NCI-H82 (cell line): ENCODE data around the gene WNT3.
"Not testable (repeated sequence)": the region's sequence is repeated elsewhere in the genome, so short reads cannot be mapped to it uniquely, and the experiment has no call there.

Source experiments
- DNase-seq: peaks from one replicate; lab custom pipeline; 2025; lab: John Stamatoyannopoulos, UW

Gene WNT3

DNA sequence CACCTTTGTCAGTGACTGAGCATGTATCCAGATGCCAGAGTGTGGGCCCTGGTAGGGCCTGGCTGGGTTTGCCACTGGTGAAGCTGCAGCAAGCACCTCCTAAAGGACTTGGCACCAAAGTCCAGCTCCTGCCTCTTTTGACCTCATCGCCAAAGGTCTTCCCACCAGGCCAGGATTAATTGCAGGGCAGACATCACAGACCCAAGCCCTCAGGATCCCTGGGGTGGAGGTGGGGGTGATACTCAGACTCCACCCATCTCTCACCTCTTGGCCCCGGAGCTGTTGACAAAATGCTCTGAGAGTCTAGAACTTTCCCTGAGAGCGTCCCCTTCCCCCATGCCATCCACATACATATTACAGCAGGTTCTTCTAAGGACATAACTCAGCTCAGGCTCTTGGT is 4.6 kb downstream of the WNT3 start:
- DNase-seq = no peak

DNA sequence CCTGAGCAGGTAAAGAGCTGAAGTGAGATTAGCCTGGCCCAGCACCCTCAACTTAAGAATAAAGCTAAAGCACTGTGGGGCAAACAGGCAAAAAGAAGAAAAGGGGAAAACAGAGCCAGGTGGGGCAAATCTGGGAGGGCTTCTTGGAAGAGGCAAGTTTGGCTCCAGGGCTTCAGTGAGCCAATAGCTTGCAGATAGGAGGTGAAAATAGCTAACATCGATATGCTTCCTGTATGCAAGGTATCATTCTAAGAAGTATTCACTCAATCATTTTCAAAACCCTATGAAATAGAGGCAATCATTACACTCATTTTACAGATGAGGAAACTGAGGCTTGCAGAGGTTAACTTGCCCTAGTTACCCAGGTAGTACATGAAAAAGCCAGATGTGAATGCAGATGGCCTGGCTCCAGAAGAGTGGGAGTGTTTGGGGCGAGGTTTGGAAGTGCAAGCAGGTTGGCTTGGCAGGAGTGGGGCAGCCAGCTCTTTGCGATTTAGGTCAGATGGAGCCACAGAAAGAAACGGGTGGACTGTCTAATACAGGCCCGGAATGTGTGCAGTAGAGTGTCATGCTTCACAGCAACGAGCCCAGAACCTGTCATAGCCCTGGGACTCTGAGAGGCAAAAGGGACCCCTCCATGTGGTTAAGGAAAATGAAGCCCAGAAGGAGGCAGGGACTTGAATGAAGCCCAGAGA is 5.7 kb downstream of the WNT3 start:
- no peak for DNase-seq

DNA sequence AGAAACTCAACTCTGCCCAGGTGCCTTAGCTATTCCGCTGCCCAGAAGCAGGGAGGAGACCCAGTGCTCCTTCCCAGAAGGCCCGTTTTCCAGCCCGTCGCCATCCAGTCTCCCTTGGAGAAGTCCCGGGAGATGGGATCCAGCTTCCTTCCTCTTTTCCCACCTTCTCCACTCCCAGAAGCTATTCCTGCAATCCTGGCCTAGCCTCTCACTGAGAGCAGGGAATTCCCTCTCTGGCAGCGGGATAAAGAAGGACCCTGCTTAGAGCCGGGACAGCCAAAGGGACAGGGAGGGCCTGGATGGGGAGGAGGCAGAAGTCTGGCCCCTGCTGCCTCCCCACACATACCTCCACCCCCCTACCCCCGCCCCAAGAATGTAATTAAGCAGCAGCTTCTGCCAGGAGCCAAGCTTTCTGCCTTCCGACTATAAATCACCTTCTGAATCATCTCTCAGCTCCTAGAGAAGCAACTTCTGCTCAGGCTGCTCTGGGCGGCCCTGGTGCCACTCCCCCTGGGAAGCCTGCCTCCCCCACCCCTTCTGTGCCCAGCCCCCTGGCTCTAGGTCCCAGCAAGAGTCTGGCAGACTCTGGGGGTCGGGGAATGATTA is 6.4 kb downstream of the WNT3 start:
- no peak for DNase-seq

DNA sequence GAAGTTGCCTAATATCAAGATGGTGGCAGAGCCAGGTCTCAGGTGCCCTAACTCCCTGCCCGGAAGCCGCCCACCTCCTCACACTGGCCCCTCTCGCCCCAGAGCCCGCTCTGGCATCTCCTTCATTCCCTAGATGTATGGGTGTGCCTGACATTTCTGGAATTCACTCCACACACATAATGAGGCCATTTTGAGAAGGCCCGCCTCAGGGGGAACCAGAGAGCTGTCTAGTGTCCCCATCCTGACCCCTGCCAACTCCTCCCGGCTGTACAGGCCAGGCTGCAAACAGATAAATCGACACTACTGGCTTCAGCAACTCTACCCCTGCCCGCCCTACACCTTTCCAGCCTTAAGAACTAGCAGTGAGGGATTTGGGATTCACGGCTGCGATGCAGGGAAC is 7.7 kb downstream of the WNT3 start:
- no peak for DNase-seq

DNA sequence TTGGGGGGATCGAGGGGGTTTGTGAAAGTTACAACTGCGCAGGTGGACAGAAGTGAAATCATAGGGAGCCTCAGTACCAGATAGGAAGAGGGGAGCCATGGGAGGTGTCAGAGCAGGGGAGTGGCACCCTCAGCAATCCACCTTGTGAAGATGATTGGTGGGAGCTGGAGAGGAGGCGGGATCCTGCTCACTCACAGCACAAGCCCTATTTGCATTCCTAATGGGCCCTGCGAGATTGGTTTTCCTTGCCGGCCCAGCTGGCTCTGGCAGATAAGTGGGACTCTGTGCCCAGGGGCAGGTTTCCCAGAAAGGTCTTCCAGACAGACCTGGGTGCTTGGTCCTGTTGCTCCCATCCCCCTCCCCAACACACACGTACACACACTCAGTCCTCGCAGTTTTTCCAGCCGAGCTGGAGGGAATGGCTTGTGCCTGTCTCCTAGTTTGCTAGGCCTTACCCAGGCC is 9.4 kb downstream of the WNT3 start:
- DNase-seq = peak; percentile 48

DNA sequence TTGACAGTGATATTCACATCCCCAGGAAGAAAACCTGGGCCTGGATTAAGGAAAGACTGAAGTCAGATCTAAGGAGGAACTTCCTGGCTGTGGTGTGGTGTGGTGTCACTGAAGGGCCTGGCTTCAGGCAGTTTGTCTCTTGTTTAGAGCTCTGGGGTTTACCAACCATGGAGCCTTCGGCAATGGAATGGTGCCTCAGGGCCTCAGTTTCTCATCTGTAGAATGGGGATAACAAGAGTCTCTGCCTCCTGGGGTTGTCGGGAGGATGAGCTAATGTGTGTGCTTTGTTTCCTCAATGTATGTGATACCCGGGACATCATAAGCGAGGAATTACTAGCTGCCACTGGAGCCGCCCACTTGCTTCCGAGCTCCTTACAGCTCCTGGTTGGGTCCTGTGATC is 12.7 kb downstream of the WNT3 start:
- no peak for DNase-seq

DNA sequence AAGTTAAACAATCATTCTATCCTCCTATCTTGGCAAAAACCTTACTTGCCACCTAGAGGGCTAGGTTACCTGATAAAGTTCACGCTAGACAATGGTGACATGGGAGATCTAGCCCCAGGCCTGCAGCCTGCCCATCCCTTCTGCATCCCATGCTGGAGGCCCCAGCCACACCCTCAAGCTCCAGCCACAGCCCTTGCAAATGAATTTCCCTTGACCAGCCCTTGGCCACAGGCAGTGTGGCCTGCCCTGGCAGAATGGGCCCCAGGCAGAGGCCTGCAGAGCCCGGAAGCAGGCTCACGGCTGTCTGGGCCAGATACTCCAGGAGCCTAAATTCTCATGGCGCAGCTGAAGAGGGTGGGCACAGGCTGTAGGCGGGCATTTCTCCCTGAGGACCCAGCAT is 14.9 kb downstream of the WNT3 start:
- DNase-seq = no peak

DNA sequence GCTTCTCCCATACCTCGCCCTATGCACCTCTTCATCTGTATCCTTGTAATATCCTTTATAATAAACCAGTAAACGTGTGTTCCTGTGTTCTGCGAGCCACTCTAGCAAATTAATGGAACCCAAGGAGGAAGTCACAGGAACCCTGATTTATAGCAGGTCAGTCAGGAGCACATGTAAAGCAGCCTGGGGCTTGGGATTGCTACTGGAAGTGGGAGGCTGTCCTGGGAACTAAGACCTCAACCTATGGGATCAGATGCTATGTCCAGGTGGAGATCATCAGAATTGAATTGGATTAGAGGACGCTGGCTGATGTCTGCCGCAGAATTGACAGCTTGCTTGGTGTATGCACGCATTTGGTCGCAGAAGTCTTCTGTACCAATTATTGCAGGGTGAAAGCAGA is 15.7 kb downstream of the WNT3 start:
- peak; percentile 75 for DNase-seq

DNA sequence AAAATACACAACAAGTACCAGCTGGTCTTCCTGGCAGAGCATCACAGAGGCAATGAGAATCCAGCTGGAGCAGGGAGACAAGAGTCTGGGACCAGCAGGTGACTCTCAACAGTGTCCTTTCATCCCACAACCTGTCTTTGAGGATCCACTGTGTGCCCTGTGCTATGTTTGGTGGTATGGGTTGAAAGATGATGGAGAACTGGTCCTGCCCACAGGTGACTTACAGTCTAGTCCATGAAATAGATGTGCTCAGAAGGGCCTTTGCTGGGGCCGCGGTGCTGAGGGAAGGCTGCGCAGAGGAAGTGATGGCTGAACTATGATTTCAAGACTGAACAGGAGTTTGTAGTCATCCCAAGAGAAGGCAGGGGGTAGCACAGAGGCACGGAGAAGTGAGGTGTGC is 17.9 kb downstream of the WNT3 start:
- DNase-seq = no peak

DNA sequence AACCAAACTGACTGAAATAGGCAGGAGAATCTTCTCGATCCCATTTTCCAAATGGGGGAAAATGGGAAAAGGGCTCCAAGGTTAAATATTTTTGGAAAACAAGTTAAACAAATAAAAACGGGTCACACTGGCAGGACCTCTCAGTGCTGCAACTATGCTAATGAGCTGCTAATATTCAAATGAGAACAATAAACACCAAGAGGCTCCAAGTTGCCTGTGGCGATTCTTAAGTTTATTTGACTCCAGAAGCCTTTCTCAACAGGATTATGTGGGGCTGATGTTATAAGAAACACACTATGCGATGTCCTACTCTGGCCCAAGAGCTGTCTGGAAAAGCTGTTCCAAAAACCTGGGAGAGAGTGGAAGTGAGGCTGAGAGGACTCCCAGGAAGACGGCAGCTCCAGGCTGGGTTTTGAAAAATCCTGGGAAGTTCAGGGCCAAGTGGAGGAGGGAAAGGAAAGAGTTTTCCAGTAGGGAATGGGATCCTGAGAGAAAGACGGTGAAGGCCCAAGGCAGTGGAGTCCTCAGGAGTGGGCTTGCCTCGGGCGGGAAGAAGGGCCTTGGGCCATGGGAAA is 21.4 kb downstream of the WNT3 start:
- DNase-seq = no peak

DNA sequence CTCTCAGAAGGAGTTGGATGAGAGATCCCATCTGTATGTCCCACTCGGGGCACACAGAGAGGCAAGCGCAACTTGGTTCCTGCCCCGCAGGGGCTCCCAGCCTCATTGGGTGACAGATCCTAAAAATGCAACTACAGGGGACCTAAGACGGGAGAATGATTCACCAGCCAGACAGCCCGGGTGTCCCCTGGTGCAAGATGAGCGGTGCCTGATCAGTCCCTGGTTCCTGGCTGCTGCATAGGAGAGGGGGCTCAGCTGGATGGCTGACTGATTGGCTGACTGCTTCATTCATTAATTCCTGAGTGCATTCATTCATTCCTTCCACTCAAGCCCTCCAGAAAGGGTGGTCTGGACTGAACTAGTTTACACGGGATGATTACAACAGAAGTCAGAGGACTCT is 22.0 kb downstream of the WNT3 start:
- no peak for DNase-seq

DNA sequence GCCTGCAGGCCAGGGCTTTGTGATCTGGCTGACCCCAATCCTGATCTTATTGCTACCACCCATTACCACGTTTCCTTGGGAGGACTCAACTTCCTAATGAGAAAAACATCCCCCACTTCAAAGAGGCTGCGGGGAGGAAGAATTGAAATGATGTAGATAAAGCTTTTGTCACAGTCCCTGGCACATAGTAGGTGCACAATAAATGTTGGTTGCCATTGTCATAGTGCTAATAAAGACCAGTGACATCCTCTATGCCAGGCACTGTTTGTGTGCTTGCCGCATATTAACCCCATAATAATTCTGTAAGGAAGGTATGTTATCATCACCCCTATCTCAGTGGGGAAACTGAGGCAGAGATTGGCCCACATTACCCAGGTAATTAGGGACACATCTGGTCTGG is 22.4 kb downstream of the WNT3 start:
- DNase-seq = no peak

DNA sequence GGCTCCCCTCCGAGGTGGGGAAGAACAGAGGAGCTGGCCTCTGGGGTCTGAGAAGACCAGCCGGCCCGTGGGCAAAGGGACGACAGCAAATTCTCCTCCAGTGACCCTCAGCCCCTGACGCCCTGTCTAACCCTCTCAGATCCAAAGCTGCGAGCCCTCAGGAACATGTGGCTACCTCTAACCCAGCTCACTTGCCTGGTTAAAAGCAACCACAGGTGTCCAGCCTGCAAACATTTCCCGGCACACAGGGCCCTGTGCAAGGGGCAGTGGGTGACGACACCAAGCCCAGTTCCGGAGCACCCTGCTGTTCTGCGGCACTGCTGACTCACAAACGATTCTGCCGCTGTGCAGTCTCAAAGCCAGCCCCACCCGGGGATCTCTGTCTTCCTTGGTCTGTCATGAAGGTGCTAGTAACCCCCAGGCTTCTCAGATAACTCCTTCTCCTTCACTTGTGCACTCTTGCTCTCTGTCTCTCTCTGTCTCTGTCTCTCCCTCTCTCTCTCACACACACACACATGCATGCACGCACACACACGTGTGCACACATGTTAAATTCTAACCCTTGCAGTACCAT is 23.0 kb downstream of the WNT3 start:
- no peak for DNase-seq

DNA sequence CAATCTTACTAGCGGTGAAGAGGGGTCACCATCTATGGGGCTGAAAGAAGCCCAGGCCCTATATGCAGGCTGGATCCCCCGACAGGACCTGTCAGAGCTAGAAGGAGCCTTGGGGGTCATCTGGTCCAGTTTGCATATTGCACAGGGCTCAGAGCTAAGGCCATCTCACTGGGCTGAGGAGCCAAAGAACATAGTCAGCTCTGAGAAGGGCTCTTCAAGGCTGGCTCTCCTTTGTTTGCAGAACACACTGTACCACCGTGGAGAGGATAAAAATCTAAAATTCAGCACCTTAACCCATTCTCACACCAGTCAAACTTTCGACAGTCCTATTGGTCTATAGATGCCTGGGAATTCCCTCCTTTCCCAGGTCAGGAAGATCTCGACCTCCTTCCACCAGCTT is 24.2 kb downstream of the WNT3 start:
- DNase-seq = no peak

DNA sequence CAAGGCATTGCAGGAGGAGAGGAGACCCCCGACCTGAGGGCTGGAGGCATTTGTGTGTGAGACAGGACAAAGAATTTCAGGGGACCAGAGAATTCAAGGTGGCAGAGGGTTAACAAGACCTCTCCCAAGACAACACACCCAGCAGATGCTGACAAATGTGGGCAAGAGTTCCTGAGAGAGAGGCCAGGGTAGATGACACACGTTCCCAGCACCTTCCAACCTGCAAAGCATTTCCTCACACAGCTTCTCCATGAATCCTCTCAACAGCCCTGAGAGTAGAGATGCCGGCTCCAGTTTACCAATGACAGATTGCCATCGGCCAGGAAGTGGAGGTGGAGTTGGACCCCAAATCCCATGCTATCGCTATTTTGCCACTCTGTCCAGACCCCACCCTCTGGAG is 25.0 kb downstream of the WNT3 start:
- no peak for DNase-seq

DNA sequence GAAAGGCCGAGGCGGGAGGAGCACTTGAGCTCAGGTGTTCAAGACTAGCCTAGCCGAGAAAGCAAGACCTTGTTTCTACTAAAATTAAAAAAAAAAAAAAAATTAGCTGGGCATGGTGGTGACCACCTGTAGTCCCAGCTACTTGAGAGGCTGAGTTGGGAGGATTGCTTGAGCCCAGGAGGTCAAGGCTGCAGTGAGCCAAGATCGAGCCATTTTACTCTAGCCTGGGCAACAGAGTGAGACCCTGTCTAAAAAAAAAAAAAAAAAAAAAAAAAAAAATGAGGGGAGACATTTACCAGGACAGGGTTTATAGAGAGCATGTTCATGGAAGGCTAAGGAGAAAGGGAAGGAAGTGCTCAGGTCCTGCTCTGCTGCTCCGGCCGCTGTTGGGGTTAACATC is 25.5 kb downstream of the WNT3 start:
- DNase-seq = not testable (repeated sequence)

DNA sequence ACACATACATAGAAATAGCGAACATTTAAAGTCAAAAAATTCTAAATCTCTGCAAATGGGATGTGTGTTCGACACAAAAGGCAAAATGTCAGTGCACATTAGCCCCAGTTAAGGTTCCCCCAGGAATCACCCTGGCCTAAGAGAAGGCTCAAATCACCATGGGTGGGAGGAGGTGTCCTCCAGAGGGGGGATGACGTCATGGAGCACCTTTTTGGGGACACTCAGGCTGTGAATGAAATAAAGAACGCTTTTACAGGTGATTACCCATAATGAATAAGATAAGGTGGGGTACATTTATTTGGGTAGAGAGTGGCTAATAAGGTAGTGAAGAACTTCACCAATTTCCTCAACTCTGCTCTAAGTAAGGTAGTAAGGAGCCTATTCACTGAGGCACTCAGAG is 26.4 kb downstream of the WNT3 start:
- DNase-seq = no peak

DNA sequence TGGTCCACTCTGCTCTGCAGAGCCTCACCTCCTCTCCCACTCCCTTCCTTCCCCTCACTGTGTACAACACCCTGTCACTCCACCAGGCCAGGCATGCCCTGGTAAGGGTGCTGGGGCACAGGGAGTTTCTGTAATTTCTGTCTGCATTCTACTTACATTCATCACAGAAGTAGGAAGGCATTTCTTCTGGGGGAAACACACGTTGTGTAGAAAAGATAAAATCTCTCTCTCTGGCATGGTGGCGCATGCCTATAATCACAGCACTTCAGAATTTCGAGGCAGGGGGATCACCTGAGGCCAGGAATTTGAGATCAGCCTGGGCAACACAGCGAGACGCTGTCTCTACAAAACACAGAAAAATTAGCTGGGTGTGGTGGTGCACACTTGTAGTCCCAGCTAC is 27.0 kb downstream of the WNT3 start:
- no peak for DNase-seq

DNA sequence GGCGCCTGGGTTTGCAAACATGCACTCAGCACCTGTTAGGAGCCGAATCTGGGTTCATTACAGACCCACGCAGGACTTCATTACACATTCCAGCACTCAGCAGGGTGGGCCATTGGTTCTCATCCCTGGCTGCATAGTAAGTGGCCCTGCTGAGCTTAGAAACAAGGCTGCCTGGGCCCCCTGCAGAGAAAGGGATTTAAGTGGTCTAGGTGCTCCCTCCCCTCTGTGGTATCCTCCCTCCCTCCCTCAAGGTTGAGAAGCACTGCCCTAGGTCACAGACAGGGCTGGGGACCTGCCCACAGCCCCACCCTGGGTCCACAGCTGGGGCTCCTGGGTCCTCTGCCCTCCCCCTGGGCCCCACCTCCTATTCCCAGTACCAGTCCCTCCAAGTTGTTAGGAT is 28.3 kb downstream of the WNT3 start:
- DNase-seq = no peak

DNA sequence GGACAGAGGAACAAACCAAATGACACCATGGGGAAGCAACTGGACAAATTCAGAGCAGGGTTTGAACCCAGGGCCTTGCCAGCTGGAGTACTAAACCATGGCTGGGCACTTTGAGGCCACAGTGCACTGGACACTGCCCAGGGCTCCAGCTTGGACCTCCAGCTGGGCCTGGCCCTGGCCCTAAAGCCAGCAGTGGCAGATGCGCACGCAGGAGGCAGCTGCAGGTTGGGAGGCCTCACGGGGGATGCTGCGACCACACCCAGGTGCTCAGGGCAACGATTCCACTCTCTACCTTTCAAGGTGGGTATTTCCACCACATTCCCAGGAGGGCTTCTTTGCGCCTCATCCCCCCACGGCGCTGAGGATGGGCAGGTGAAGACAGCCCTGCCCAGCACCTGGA is 28.9 kb downstream of the WNT3 start:
- no peak for DNase-seq

DNA sequence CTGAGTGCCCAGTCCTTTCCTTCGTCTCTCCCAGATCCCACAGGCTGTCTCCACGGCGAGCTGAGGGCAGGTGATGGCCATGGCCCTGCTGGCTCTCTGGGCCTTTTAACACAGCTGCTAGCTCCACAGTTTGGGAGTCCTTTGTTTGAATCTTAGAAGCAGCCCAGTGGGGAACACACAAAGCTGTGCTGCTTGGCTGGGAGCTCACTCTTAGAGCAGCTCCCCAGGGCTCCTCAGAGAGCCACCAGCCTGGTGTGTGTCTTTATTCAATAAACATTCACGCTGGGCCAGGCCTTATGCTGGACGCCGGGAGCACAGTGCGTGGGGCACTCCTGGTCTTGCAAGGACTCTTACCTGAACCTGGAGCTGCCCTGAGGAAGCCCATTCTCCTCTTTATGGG is 29.7 kb downstream of the WNT3 start:
- DNase-seq = no peak

DNA sequence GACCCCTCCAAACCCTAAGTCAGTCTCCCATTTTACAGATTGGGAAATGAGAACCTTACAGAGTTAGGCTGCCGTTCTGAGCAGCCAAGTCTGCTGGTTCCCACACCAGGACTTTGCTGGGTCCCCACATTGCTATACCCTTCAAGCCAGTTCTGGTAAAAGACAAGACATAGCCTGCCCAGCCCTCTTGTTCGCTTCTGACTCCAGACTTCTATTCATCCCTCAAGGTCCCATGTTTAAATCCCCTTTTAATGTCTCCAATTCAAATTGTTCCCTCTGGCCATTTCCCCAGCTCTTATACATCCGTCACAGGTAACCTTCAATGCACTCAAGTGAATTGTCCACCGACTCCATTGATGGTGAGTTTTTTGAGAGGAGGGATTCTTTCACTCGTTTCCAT is 30.2 kb downstream of the WNT3 start:
- DNase-seq = no peak

DNA sequence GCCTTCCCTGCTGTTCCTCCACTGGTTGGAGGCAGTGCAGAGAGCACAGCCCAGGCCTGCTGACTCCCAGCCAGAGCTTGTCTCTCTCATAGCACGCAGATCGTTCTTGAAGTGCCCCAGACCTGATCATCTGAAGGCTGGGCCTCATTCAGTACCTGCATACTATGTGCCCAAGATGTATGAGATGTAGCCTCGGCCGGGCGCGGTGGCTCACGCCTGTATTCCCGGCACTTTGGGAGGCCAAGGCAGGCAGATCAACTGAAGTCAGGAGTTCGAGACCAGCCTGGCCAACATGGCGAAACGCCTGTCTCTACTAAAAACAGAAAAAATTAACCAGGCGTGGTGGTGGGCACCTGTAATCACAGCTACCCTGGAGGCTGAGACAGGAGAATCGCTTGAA is 31.0 kb downstream of the WNT3 start:
- no peak for DNase-seq

DNA sequence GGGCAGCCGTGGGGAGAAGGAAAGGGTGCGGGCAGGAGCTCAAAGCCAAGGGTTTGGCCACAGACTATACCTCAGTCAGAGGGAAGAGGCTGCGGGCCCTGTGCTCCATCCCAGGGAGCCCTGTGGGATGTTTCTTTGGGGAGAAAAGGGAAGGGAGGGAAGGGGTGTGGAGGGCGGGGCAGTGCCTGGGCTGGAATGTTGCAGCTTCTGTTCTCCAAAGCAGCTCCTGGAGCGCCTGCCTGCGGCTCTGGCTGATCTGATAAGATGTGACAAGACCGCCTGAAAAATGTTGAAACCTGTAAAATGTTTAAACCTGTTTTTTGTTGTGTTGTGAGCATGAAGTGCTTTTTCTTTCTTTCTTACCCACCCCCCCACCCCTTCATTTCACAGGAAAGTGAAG is 32.8 kb downstream of the WNT3 start:
- DNase-seq = no peak
